Measurements from ENCODE around the gene LAIR2. TPM values are rescaled to one million over a fixed set of nuclear protein-coding genes. Genes with fewer than 3 reads are reported as not detected.

The LAIR2 gene
- total RNA-seq, 1 donor from 2014 or later = not detected

DNA sequence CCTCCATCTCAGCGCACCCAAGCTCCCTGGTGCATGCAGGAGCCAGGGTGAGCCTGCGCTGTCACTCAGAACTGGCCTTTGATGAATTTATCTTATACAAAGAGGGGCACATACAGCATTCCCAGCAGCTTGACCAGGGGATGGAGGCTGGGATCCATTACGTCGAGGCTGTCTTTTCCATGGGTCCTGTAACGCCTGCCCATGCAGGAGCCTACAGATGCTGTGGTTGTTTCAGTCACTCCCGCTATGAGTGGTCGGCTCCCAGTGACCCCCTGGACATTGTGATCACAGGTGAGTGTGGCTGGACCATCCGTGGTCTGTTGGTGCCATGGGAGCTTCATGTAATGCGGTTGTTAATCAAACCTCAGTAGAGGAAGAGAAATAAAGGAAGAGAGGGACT lies 33.0 kb downstream of the LAIR2 start:
- DNase-seq = no peak

DNA sequence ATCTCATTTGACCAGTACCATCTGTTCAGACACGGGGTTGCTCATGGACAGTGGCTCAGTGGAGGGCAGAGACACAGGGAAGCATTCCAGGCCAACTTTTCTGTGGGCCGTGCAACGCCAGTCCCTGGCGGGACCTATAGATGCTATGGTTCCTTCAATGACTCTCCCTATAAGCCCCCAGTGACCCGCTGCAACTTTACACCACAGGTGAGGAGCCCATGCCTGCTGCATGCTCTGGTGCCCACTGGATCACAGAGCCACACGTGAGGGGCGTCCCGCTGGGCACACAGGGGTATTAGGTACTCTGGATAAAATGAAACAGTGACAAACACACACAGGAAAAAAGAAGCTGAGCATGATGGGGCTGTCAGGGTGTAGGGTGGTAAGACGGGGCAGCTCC lies 34.3 kb downstream of the LAIR2 start:
- no peak for DNase-seq

GRCh38 chr19:54541712-54542111 lies 39.1 kb downstream of the LAIR2 start:
- no peak for DNase-seq

- no peak for DNase-seq
Measured at GRCh38 chr19:54548806-54549205, 46.2 kb downstream of the LAIR2 start.

DNA sequence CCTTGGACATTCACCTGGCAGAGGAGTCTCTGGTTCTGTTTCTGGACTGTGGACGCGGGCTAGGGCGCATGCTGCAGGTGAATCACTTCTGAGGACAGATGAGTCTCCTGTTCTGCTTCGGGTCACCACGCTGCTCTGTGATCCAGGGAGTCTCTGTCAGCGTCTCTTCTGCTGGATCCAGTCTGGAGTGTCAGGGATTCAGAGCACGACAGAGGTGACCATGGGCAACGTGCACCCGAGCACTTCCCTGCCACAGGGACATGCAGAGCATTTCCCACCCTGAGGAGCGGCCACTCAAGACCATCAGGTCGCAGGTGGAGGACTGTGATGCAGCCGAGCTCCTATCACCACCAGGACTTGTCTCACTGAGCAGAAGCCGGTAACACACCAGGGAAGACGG lies 46.6 kb downstream of the LAIR2 start:
- DNase-seq = no peak

GRCh38 chr19:54551293-54551692 lies 48.7 kb downstream of the LAIR2 start:
- no peak for DNase-seq

DNA sequence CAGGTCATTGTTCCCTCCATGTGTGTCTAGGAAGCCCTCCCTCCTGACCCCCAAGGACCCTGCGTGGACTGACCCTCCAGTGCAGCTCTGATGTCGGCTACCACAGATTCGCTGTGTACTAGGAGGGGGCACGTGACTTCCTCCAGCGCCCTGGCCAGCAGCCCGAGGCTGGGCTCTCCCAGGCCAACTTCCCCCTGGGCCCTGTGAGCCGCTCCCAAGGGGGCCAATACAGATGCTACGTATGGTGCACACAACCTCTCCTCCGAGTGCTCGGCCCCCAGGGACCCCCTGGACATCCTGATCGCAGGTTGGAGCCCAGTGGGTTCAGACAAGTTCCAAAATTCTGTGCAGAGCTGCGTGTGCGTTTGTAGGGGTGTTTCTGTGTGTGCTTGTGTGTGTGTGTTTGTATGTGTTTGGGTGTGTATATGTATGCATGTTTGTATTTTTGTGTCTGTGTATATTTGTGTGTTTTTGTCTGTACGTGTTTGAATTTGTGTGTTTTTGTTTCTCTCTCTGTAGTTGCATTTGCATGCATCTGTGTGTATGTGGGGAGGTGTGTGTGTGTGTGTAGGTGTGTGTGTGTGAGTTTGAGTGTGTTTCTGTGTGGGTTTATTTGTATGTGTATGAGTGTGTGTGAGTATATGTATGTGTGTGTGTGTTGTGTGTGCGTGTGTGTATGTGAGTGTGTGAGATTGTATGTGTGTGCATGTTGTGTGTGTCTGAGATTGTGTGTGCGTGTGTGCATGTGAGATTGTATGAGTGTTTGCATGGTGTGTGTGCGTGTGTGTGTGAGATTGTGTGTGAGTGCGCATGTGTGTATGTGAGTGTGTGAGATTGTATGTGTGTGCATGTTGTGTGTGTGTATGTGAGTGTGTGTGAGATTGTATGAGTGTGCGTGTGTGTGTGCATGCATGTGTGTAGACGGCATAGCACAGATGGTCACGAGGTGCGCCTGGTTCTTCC lies 49.6 kb downstream of the LAIR2 start:
- DNase-seq = no peak

GRCh38 chr19:54552913-54553310 lies 50.3 kb downstream of the LAIR2 start:
- no peak for DNase-seq

DNA sequence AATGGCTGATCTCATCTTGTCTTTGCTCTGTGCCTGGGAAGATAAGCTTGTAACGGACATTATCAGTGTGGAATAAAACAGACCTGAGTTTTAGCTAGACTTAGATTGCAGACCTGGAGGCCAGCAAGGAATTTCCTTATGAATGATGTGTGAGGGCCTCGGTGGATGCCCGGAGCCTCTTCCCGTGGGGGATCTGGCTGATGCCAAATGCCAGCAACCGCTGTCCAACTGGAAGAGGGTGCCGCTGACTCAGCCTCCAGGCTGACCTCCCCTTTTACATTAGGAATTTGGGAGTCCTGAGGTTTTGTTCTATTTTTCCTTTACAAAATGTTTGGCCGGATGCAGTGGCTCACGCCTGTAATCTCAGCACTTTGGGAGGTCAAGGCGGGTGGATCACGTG lies 51.4 kb downstream of the LAIR2 start:
- no peak for DNase-seq

DNA sequence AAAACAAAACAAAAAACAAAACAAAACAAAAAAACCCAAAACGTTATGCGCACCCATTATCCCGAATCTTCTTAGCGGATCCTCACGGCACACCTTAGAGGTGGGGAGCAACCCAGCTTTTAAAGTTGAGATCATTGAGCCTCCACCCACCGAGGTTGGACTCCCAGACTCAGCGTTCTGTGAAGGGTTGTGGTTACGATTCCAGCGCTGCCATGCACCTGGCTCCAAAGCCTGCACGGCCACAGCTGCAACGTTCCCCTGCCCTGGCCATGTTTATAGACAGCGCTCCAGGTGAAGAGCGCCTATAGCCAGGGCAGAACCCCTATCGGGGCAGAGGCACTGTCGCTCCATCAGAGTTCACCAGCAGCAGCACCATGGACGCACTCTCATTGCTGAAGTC lies 52.3 kb downstream of the LAIR2 start:
- no peak for DNase-seq

- no peak for DNase-seq
Measured at GRCh38 chr19:54556194-54556593, 53.6 kb downstream of the LAIR2 start.

DNA sequence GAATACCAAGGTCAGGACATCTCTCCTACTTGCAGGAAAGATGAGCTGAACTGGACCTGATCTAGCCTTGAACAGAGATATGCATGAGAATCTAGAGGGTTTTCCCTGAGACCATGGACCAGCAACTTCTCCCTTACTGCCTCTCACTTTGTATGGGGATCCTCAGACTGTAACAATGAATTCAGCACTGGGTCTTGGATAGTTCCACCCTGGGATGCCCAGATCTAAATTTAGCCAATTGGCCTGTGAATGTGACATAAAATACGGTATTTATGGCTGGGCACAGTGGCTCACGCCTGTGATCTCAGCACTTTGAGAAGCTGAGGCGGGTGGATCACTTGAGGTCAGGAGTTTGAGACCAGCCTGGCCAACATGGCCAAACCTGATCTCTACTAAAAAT lies 55.7 kb downstream of the LAIR2 start:
- no peak for DNase-seq

Small RNA genes lying within 50 kb of the gene (small RNA-seq; reads per million reads assigned to genes)
- not detected for gene AC245036.2 (ENCODE audit: low replicate concordance)

Other genes starting within 250 kb of the LAIR2 start
- gene LILRB5, start 245.6 kb upstream of the LAIR2 start, total RNA-seq = 4.1 TPM
- gene LILRB2, start 221.7 kb upstream of the LAIR2 start, total RNA-seq = 0.72 TPM
- gene LILRA5, start 189.7 kb upstream of the LAIR2 start, total RNA-seq = not detected
- gene LILRA4, start 163.7 kb upstream of the LAIR2 start, total RNA-seq = not detected
- gene LAIR1, start 137.9 kb upstream of the LAIR2 start, total RNA-seq = 8.8 TPM
- 15.0 TPM for gene TTYH1, start 87.4 kb upstream of the LAIR2 start, total RNA-seq
- 38.4 TPM for gene LENG8, start 53.6 kb upstream of the LAIR2 start, total RNA-seq
- 3.6 TPM for gene LENG9, start 39.1 kb upstream of the LAIR2 start, total RNA-seq
- 24.5 TPM for gene CDC42EP5, start 29.5 kb upstream of the LAIR2 start, total RNA-seq
- gene LILRA2, start 71.0 kb downstream of the LAIR2 start, total RNA-seq = not detected
- gene LILRA1, start 90.8 kb downstream of the LAIR2 start, total RNA-seq = 0.51 TPM
- 0.51 TPM for gene LILRB1, start 127.7 kb downstream of the LAIR2 start, total RNA-seq
- gene LILRB4, start 160.2 kb downstream of the LAIR2 start, total RNA-seq = 0.51 TPM
- gene KIR3DL3, start 221.6 kb downstream of the LAIR2 start, total RNA-seq = not detected
- gene KIR2DL3, start 235.7 kb downstream of the LAIR2 start, total RNA-seq = not detected